NCI-H2107 treated with DMSO at 0.1 percent for 48 hours (cell line): Measurements from ENCODE around the gene PDILT.
A peak's percentile ranks its signal among the peaks of the same experiment; 100 is the strongest.

Experiments used
- DNase-seq: peaks from one replicate; lab custom pipeline; 2025; ENCODE audit not compliant: unreplicated experiment; lab: John Stamatoyannopoulos, UW

The PDILT gene

DNA sequence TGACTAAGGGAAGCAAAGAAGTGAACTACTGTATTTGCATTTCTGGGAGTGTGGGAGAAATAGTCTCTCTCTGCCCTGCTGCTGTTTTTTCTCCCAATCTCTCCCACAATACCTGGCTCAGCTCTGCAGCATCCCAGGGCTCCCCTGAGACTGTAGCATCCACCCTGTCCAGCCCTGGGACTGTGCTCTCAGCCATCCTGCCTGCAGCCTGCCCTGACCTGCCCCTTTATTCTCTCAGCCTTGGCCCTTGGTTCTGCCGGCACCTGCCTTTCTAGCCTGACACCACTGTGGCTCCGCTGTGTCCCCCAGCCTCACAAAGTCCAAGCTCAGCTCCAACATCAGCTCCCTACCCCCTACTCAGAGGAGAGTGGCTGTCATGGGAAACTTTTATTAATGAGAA lies 1.9 kb downstream of the PDILT start:
- no peak for DNase-seq

GRCh38 chr16:20401475-20402016 lies 3.0 kb downstream of the PDILT start:
- no peak for DNase-seq

- no peak for DNase-seq
Observed at GRCh38 chr16:20401066-20401465, 3.5 kb downstream of the PDILT start.

DNA sequence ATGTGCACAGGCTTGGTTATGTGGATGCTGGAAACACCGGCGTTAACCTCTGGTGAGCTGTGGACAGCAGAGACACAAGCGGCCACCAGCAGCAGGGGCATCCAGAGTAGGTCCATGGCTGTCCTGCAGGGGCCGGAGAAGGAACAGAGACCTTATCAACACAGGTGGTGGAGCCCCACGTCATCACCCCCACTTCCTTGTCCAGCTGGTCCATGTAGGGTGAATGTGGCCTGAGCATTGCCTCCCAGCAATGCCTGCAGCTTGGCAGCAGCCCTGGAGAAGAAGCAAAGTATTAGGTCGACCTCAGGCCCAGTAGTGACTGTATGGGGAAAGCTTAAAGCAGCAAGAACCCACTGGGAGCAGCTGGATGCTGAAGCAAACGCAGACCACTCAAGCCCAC lies 5.4 kb downstream of the PDILT start:
- DNase-seq, result no peak

GRCh38 chr16:20398603-20399002 lies 5.9 kb downstream of the PDILT start:
- DNase-seq, result no peak

- no peak for DNase-seq
Observed at GRCh38 chr16:20397468-20398074, 7.0 kb downstream of the PDILT start.

DNA sequence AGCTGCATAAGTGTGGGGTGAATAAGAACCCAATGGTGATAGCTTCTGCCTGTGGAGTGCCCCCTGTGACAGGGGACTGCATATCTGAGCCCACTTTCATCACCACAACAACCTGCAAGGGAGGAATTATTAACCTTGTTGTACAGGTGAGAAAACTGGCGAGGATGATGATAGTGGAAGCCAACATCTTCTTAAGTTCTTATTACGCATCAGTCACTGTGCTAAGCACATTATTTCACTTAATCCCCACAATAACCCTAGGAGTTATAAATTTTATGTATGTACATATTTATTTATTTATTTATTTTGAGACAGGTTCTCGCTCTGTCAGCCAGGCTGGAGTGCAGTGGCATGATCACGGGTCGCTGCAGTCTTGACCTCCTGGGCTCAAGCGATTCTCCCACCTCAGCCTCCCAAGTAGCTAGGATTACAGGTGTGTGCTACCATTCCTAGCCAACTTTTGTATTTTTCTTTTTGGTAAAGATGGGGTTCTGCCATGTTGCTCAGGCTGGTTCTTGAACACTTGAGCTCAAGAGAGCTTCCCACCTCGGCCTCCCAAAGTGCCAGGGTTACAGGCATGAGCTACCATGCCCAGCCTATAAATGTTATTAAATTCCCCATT lies 7.6 kb downstream of the PDILT start:
- no peak for DNase-seq

GRCh38 chr16:20395946-20396345 lies 8.6 kb downstream of the PDILT start:
- no peak for DNase-seq

GRCh38 chr16:20393801-20394577 lies 10.5 kb downstream of the PDILT start:
- no peak for DNase-seq

DNA sequence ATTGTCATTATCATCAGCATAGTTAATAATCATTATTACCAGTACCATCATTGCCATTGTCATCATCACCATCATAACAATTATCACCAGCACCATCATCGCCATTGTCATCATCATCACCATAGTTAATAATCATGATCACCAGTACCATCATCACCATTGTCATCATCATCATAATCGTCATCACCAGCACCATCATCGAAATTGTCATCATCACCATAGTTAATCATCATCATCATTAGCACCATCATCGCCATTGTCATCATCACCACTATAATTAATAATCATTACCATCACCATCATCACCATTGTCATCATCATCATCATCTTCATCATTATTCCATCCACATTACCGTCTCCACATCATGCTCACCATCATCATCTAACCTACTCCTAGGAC lies 13.5 kb downstream of the PDILT start:
- DNase-seq, result no peak

DNA sequence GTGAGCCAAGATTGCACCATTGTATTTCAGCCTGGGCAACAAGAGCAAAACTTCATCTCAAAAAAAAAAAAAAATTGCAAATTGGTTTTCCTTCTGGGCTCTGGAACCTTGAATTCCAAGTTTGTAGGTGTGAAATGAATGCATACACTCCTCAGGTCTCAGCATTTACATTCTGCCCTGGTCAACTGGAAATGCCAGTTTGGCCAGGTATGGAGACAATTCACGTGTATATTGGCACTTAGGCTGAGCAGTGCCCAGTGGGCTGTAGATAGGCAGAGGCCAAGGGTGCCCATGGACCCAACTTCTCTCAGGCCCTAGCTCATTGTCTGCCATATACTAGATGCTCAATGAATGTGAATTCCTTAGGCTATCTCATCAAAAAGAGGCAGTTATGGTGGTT lies 15.7 kb downstream of the PDILT start:
- DNase-seq, result no peak

DNA sequence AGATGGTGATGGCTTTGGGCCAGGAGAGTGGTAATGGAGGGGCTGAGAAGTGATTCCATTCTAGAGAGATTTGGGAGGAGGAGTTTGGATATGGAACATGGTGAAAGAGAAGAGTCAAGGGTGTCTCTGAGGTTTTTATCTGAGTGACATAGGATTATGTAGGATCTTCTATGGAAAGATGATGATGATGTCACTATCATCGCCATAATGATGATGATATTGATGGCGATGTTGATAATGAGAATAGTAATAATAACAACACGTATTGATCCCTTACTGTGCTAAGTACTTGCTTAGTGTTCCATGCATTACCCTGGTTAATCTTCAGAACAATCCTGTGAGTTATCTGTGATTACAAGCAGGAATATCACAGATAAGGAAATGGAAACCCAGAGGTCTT lies 16.6 kb downstream of the PDILT start:
- no peak for DNase-seq

DNA sequence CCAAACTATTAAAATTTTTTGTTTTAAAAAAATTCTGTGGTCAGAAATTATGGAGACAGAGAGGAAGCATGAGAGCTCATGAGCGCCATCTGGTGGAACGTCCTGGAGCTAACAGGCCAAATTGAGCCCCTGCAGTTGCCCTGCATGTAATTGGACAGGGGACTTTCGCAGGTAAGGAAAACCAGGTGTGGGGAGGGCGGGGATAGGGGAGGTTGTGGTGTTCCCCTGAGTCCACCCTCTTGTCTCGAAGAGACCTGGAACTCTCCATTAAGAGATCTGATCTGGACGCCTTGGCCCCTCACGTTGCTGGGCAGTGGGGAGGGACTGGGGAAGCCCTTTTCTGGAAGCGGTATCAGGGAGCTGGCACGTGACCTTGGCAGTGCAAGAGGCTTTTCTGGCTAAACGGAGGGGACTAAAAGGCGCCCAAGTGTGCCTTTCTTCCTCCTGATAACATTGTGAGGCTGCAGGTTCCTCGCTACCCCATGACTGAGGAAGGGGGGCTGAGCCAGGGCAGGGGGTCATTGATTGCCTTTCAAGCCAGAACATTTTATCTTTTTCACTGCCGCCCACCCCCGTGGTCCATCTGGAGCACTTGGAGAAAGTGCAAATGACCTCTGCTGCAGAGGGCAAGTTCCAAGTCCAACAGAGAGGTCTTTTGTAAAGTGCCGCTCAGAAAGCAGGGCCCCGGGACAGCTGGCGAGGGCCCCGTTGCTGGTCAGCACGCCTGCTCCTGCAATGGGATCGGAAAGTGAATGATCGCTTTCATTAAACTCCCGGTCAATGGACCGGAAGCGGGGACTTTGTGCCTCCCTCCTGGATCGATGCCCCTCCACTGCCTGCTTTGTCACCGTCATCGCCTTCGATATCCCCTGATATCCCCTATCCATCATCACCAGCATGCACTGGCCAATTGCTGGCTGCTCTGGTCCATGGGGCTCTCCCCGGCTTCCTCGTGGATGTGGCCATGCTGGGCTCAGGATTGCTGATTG lies 18.4 kb downstream of the PDILT start:
- peak; percentile 24 for DNase-seq

DNA sequence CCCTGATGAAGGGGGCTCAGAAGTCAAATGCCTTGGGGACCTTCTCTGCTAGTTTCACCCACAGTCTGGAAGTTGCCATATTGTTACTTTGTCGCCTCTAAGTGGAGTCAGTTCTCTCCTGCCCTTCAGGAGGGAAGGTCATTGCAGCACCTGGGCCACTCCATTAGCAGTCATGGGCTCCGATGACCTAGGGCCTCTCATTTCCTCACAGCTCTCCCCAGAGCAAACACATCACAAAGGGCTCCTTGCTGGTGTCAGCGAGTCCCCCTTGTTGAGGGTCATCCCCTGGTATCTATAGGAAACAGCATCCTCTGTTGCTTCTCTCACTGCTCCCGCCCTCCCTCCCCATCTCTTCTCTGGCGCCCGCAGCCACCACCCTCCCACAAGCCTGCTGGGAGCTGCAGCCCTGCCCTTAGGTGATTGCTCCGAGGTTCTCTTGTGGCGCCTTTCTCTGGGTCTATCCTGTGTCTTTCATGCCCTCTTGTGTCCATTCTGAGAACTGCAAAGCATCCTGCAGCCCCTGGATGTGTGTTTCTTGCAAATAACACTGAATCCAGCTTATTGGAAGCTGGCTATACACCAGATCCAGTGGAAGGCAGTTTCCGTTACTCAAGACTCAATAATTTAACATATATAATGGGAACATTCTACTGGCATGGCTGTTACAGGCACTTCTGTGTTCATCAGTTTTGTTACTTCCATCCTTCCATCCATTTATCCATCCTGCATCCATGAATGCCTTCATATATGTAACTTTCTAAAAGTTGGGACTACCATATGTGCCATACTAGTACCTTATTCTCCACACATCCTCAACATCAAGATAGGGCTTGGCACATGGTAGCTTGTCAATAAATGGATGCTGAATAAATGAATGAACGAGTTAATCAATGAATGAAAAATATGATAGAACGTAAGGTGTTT lies 21.2 kb downstream of the PDILT start:
- peak; percentile 81 for DNase-seq

GRCh38 chr16:20382202-20382948 lies 22.2 kb downstream of the PDILT start:
- DNase-seq, result no peak

DNA sequence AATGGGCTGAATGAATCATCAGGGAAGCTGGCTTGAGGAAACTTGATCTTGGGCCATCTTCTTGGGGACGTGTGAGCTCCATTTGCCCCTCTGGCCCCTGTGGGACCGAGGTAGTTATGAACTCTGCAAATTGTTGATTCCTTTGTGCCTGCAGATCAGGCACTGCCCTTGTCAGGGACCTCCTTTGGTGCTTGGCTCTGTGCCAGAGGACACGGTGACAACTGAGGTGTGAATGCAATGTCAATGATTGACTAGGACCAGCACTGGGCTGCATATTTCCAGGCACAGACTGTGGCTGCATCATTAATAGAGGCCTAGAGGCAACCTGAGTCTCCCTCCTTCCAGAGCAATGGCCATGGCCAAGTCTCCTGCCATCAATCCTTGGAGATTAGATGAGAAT lies 23.8 kb downstream of the PDILT start:
- DNase-seq, result no peak

DNA sequence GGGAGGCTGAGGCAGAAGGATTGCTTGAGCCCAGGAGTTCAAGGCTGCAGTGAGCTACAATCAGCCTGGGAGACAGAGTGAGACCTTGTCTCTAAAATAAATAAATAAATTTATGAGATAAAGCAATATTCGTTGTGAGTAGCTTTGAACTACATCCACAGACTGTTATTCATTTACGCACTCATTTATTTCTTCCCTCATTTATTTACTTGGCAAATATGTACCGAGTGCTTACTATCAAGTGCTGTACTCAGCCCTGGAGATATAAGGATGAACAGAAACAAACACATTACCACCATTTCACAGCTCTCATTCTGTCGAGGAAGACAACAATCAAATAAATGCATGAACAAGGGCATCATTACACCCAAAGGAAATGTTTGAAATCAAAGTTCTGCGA lies 27.4 kb downstream of the PDILT start:
- no peak for DNase-seq

DNA sequence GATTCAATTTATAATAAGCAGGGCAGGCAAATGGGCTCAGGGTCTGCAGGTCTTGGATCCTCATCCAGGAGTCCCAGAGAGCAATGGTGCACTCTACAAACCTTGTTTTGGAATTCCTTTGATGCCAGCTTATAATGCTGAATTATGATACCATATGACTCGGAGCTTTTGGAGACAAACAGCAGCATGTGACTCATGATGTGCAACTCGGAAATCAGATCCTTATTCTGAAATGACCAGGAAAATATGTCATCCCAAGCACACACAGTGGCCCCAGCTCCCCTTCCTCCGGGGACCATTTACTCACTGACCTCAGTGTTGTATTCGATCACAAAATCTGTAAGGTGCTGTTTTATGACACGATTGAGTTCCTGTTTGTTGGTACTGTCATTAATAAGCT lies 31.8 kb downstream of the PDILT start:
- no peak for DNase-seq

DNA sequence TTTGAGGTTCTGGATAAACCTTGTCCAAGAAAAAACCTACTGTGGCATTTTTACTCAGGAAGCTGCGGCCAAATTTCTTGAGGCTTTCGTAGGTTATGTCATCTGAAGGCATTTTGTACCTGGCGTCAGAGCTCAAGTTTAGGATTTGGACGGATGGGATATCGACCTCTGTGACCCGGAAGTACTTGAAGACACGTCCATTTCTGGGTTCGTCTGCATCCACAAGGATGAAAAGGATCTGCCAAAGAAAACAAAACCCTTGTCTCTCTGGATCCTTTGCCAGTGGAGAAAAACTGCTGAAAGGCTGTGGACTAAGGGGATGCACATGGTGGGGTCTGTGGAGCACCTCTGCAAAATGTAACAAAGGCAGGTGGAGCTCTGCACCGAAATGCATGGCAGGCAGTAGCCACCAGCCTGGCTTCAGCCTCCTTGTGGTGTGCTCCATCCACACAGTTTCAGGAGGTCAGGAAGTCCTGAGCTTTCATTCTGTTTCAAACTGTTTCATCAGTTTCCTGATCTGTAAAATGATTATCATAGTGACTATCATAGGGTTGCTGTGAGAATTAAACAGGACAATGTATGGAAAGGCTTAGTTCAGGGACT lies 35.0 kb downstream of the PDILT start:
- DNase-seq, result no peak
